Measurements from ENCODE around the gene TMEM258.

DNA sequence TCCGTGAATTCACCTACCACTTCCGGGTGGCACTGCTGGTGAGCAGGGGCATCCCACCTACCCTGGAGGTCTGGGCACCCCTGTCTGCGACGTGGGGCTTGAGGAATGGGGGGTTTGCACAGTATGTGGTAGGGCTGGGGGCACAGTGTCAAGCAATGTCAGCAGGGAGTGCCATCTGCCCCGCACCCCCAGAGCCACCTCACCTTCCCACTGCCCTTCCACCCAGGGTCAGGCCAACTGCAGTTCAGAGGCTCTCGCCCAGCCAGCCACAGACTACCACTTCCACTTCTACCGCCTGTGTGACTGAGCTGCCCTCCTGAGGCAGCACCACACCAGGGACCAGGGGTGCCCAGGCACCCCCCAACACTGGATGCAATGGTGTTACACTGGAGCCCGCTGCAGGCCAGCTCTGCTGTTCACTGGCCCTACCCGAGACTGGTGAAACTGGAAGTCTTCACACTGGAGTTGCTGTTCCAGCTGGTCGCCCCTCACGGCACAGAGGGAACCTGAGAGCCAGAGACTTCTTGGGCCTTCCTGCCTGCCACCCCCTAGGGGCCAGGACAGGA is 6.5 kb downstream of the TMEM258 start:
- TF ChIP-seq, protein P1, sequence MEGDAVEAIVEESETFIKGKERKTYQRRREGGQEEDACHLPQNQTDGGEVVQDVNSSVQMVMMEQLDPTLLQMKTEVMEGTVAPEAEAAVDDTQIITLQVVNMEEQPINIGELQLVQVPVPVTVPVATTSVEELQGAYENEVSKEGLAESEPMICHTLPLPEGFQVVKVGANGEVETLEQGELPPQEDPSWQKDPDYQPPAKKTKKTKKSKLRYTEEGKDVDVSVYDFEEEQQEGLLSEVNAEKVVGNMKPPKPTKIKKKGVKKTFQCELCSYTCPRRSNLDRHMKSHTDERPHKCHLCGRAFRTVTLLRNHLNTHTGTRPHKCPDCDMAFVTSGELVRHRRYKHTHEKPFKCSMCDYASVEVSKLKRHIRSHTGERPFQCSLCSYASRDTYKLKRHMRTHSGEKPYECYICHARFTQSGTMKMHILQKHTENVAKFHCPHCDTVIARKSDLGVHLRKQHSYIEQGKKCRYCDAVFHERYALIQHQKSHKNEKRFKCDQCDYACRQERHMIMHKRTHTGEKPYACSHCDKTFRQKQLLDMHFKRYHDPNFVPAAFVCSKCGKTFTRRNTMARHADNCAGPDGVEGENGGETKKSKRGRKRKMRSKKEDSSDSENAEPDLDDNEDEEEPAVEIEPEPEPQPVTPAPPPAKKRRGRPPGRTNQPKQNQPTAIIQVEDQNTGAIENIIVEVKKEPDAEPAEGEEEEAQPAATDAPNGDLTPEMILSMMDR (conservative IDR thresholded peaks at IDR 0.05; ENCODE audit: low read depth, low read length): no peak
- TF ChIP-seq USF2 (IDR thresholded peaks at IDR 0.05; ENCODE audit: low read depth, low read length) (no peak), RAD21 (IDR thresholded peaks at IDR 0.05; ENCODE audit: low read length) (no peak), FOS (IDR thresholded peaks at IDR 0.05; ENCODE audit: low read depth, low read length) (no peak), RCOR1 (IDR thresholded peaks at IDR 0.05; ENCODE audit: insufficient replicate concordance, low read length) (no peak)

Measured in IMR-90 (cell line).